ENCODE measurements around the gene SEMA3C.
"Not testable (repeated sequence)": the region's sequence is repeated elsewhere in the genome, so short reads cannot be mapped to it uniquely, and the experiment has no call there.

The SEMA3C gene

GRCh38 chr7:80932536-80932935 is 13.7 kb upstream of the SEMA3C start (continued):
- no peak for TF ChIP-seq CREB5 (CRISPR knock-in tag; IDR thresholded peaks at IDR 0.05; ENCODE audit: low read depth)

GRCh38 chr7:80929619-80930018 is 10.8 kb upstream of the SEMA3C start:
- ATAC-seq: no peak
- TF ChIP-seq TSHZ2 (CRISPR knock-in tag; IDR thresholded peaks at IDR 0.05) (no peak), OSR1 (CRISPR knock-in tag; IDR thresholded peaks at IDR 0.05) (no peak), PPARA (CRISPR knock-in tag; IDR thresholded peaks at IDR 0.05; ENCODE audit: borderline replicate concordance) (no peak), ZFP30 (CRISPR knock-in tag; IDR thresholded peaks at IDR 0.05) (no peak), ZC3H10 (CRISPR knock-in tag; IDR thresholded peaks at IDR 0.05) (no peak), SNAI2 (CRISPR knock-in tag; IDR thresholded peaks at IDR 0.05) (no peak)

- not testable (repeated sequence) for ATAC-seq
Measured at GRCh38 chr7:80926955-80927354, 8.1 kb upstream of the SEMA3C start.

- ATAC-seq: no peak
- TF ChIP-seq CREB5 (CRISPR knock-in tag; IDR thresholded peaks at IDR 0.05; ENCODE audit: low read depth) (no peak), ESRRG (CRISPR knock-in tag; IDR thresholded peaks at IDR 0.05) (no peak)
Measured at GRCh38 chr7:80924090-80924489, 5.2 kb upstream of the SEMA3C start.

DNA sequence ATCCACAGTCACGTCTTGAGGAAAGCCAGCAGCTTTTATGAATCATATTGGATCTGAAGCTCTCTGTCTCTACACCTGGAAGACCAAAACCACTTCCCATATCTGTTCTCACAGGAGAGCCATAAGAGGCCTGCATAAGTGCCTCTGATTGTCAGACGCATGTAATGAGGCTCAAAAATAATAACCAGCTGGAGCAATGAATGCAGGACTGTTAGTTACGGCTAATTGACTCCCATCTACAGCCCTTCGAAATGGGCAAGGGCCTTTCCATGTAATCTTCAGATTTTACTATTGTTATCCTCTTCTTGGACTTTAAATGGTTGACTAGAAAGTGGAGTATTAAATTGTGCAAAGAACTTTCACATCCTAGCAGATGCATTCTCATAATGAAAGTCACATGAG is 4.4 kb upstream of the SEMA3C start:
- no peak for ATAC-seq
- TF ChIP-seq TCF4 (CRISPR knock-in tag; IDR thresholded peaks at IDR 0.05; ENCODE audit: borderline replicate concordance) (no peak), GLIS3 (CRISPR knock-in tag; IDR thresholded peaks at IDR 0.05) (no peak), PATZ1 (CRISPR knock-in tag; IDR thresholded peaks at IDR 0.05; ENCODE audit: borderline replicate concordance) (no peak), ARNTL (CRISPR knock-in tag; IDR thresholded peaks at IDR 0.05; ENCODE audit: borderline replicate concordance, low read depth) (no peak), ZNF8 (CRISPR knock-in tag; IDR thresholded peaks at IDR 0.05) (no peak), ISL1 (CRISPR knock-in tag; IDR thresholded peaks at IDR 0.05) (no peak), BACH2 (CRISPR knock-in tag; IDR thresholded peaks at IDR 0.05; ENCODE audit: borderline replicate concordance) (no peak), CSDC2 (CRISPR knock-in tag; IDR thresholded peaks at IDR 0.05) (no peak), CSRNP3 (CRISPR knock-in tag; IDR thresholded peaks at IDR 0.05) (no peak), ZFP3 (CRISPR knock-in tag; IDR thresholded peaks at IDR 0.05) (no peak), CREB5 (CRISPR knock-in tag; IDR thresholded peaks at IDR 0.05; ENCODE audit: low read depth) (no peak), RARB (CRISPR knock-in tag; IDR thresholded peaks at IDR 0.05) (no peak), TOX (CRISPR knock-in tag; IDR thresholded peaks at IDR 0.05; ENCODE audit: borderline replicate concordance) (no peak), ZNF70 (CRISPR knock-in tag; IDR thresholded peaks at IDR 0.05) (no peak)
- TF ChIP-seq, protein P1, sequence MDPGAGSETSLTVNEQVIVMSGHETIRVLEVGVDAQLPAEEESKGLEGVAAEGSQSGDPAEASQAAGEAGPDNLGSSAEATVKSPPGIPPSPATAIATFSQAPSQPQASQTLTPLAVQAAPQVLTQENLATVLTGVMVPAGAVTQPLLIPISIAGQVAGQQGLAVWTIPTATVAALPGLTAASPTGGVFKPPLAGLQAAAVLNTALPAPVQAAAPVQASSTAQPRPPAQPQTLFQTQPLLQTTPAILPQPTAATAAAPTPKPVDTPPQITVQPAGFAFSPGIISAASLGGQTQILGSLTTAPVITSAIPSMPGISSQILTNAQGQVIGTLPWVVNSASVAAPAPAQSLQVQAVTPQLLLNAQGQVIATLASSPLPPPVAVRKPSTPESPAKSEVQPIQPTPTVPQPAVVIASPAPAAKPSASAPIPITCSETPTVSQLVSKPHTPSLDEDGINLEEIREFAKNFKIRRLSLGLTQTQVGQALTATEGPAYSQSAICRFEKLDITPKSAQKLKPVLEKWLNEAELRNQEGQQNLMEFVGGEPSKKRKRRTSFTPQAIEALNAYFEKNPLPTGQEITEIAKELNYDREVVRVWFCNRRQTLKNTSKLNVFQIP (CRISPR knock-in tag; IDR thresholded peaks at IDR 0.05; ENCODE audit: borderline replicate concordance, low read depth): no peak

Data from SK-N-SH treated with all-trans-retinoic acid at 6 μM for 48 hours (cell line).